ENCODE results near the gene DNAJB14. TPM values are rescaled to one million over a fixed set of nuclear protein-coding genes. Genes with fewer than 3 reads are reported as not detected.
A peak's percentile ranks its signal among the peaks of the same experiment; 100 is the strongest.

DNAJB14 gene
- total RNA-seq, 1 experiment from 2014 or later = 41.0 TPM

- H3K36me3 Mint-ChIP-seq (ENCODE audit: insufficient read depth in 1 of 3, low read depth in 3 of 3) = no peaks in the 10 kb centered on the region
- Histone ChIP-seq H2AK5ac (ENCODE audit: insufficient read length, low read length) (no peak overlapping the region), H2BK12ac (ENCODE audit: insufficient read length, low read depth, low read length) (no peak overlapping the region), H2AFZ (ENCODE audit: low read length) (no peak overlapping the region), H3K23me2 (ENCODE audit: insufficient read length, low read depth, low read length, poor library complexity, severe bottlenecking) (peaks cover 12% of the 10 kb centered on the region), H3K18ac (ENCODE audit: insufficient read length, low read depth, low read length) (no peak overlapping the region), H2BK20ac (ENCODE audit: low read depth, low read length, poor library complexity, severe bottlenecking) (no peak overlapping the region), H3K27me3 (ENCODE audit: insufficient read depth, low read length) (no peaks in the 10 kb centered on the region), H3K4me2 (ENCODE audit: insufficient read depth, insufficient read length, low read length) (peak overlapping the region; percentile 76), H3K9ac (ENCODE audit: extremely low read depth, insufficient read length, low read length) (peak overlapping the region; percentile 75), H3K79me2 (ENCODE audit: insufficient read depth, low read length) (0 out of 2 replicates have a peak, but pooled peaks cover 1% of the 10 kb centered on the region), H3T11ph (ENCODE audit: low read length) (no peak overlapping the region), H4K8ac (replicated peaks; ENCODE audit: insufficient read length, low read depth, low read length) (no peak overlapping the region), H3K4me1 (ENCODE audit: insufficient read depth, low read length) (no peaks in the 10 kb centered on the region), H4K5ac (ENCODE audit: insufficient read length, low read depth, low read length) (no peak overlapping the region), H3K4ac (ENCODE audit: low read depth, low read length) (no peak overlapping the region), H2BK15ac (ENCODE audit: low read depth, low read length) (no peak overlapping the region), H3K23ac (ENCODE audit: insufficient read length, low read depth, low read length) (no peak overlapping the region), H3K14ac (ENCODE audit: insufficient read depth, low read length) (0 out of 2 replicates have a peak overlapping the region, but pooled peaks have one; percentile 58), H3K27ac (ENCODE audit: insufficient read length, low read depth, low read length) (no peak overlapping the region), H4K20me1 (ENCODE audit: control insufficient read depth, insufficient read depth, insufficient read length) (no peaks in the 10 kb centered on the region), H2BK120ac (ENCODE audit: low read depth, low read length, poor library complexity, severe bottlenecking) (no peak overlapping the region), H4K91ac (ENCODE audit: insufficient read length, low read depth, low read length) (no peak overlapping the region), H3K79me1 (ENCODE audit: insufficient read depth, low read depth, low read length, poor library complexity, severe bottlenecking) (no peaks in the 10 kb centered on the region), H3K56ac (ENCODE audit: insufficient read length, low read depth, low read length) (no peak overlapping the region), H3K9me3 (ENCODE audit: control insufficient read depth, low read depth, low read length) (no peaks in the 10 kb centered on the region), H2BK5ac (ENCODE audit: insufficient read length, low read length) (no peak overlapping the region)
- H3K27me3 Mint-ChIP-seq (ENCODE audit: low read depth) = no peaks in the 10 kb centered on the region
- H3K9me3 Mint-ChIP-seq = no peaks in the 10 kb centered on the region
- H3K4me1 Mint-ChIP-seq = peaks cover 8% of the 10 kb centered on the region in 2 experiments
- TF ChIP-seq, protein P1, sequence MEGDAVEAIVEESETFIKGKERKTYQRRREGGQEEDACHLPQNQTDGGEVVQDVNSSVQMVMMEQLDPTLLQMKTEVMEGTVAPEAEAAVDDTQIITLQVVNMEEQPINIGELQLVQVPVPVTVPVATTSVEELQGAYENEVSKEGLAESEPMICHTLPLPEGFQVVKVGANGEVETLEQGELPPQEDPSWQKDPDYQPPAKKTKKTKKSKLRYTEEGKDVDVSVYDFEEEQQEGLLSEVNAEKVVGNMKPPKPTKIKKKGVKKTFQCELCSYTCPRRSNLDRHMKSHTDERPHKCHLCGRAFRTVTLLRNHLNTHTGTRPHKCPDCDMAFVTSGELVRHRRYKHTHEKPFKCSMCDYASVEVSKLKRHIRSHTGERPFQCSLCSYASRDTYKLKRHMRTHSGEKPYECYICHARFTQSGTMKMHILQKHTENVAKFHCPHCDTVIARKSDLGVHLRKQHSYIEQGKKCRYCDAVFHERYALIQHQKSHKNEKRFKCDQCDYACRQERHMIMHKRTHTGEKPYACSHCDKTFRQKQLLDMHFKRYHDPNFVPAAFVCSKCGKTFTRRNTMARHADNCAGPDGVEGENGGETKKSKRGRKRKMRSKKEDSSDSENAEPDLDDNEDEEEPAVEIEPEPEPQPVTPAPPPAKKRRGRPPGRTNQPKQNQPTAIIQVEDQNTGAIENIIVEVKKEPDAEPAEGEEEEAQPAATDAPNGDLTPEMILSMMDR (conservative IDR thresholded peaks at IDR 0.05) = no peak
- DNase-seq = no peak
- H3K4me3 Mint-ChIP-seq = peak overlapping the region; percentile 97 to 98
- H3K27ac Mint-ChIP-seq = peak overlapping the region; percentile 84 to 97 (median 96); a peak in 6 of 7 replicates
- WGBS (ENCODE audit: extremely low coverage, insufficient read length, low lambda C conversion rate) = no CpG with 5 or more reads among the region's 12 CpGs
Observed at GRCh38 chr4:99893839-99894160, 52.6 kb downstream of the DNAJB14 start.
